Sigmoid colon (tissue), 7 donors: ENCODE data around the gene CCDC83. TPM values are rescaled to one million over a fixed set of nuclear protein-coding genes. Genes with fewer than 3 reads are reported as not detected.
"Not testable (repeated sequence)": the region's sequence is repeated elsewhere in the genome, so short reads cannot be mapped to it uniquely, and the experiment has no call there.

ENCODE experiments used
- DNase-seq: peaks from one replicate; pipeline ENCODE4 v3.0.0-alpha.2; 2019
- H3K27ac ChIP-seq, 4 donors: fragments of 200-600 bp; sonication (generic); one replicate each; pipeline ENCODE4 v1.5.1; 2016 to 2019; ENCODE audit warnings: mild to moderate bottlenecking in 1 of 4
- H3K27me3 ChIP-seq, 3 donors: fragments of 200-600 bp; sonication (generic); one replicate each; pipeline ENCODE4 v1.5.1; 2019; ENCODE audit warnings: mild to moderate bottlenecking in 1 of 3
- H3K36me3 ChIP-seq, 4 donors: fragments of 200-600 bp; sonication (generic); one replicate each; pipeline ENCODE4 v1.5.1; 2016 to 2019
- H3K4me1 ChIP-seq, 4 donors: fragments of 200-600 bp; sonication (generic); one replicate each; pipeline ENCODE4 v1.5.1; 2017 to 2019
- H3K4me3 ChIP-seq, 4 donors: fragments of 200-600 bp; sonication (generic); one replicate each; pipeline ENCODE4 v1.5.1; 2017 to 2019; ENCODE audit warnings: mild to moderate bottlenecking in 2 of 4, moderate library complexity in 1 of 4
- H3K9me3 ChIP-seq, 4 donors: fragments of 200-600 bp in 3 of 4; sonication (generic) in 3 of 4; one replicate each; pipeline versions ENCODE4 v1.5.1 to v1.6.1; 2013 to 2019
- EP300 ChIP-seq, 4 donors: sonication (generic); formaldehyde crosslinking; IDR thresholded peaks; one replicate each; pipeline ENCODE4 v1.6.1; 2017; ENCODE audit warnings: antibody characterized with exemption in 4 of 4
- POLR2A ChIP-seq, 2 donors: fragments of 450-650 bp; IDR thresholded peaks; one replicate each; pipeline ENCODE4 v1.6.1; 2016; ENCODE audit warnings: antibody characterized with exemption in 2 of 2, mild to moderate bottlenecking in 2 of 2, moderate library complexity in 2 of 2
- POLR2AphosphoS5 ChIP-seq, 4 donors: sonication (generic); formaldehyde crosslinking; IDR thresholded peaks; one replicate each; pipeline ENCODE4 v1.6.1; 2017; ENCODE audit warnings: antibody characterized with exemption in 4 of 4
- WGBS, 2 donors: extraction: QIAGEN DNeasy Blood & Tissue Kit; methylation state at CpG; one replicate each; pipeline ENCODE4 v1.1.7; 2013; 5-methylcytosine and 5-hydroxymethylcytosine counted together
- intact Hi-C: fragments of 100-400 bp; cut with DNase I; formaldehyde crosslinking; loops from one replicate; pipeline ENCODE4 v1.15.1; 2023
- polyA plus RNA-seq, 3 donors: library from polyadenylated mRNA; stranded (reverse); fragments of 200-250 nt; gene quantifications; one replicate each; pipeline ENCODE4 v1.2.3, GENCODE V29; 2013
- total RNA-seq, 4 donors: library from RNA; depleted of rRNA; stranded (reverse); fragments of >200 nt; gene quantifications; one replicate each; pipeline ENCODE4 v1.1.0, GENCODE V29; 2016
- TF ChIP-seq, protein P1 (sequence below), 4 experiments: fragments of 450-650 bp in 3 of 4; fragments of 200-600 bp in 1 of 4; IDR thresholded peaks; one replicate each; pipeline ENCODE4 v1.5.1; 2016 to 2019; ENCODE audit warnings: antibody characterized with exemption in 4 of 4, mild to moderate bottlenecking in 3 of 4, moderate library complexity in 2 of 4
- donor health status: healthy with polysubstance abuse.
- donor health status: Bipolar disorder and iron deficiency.
- donor health status: healthy.

The CCDC83 gene
- total and polyA plus RNA-seq, 7 donors = not detected

DNA sequence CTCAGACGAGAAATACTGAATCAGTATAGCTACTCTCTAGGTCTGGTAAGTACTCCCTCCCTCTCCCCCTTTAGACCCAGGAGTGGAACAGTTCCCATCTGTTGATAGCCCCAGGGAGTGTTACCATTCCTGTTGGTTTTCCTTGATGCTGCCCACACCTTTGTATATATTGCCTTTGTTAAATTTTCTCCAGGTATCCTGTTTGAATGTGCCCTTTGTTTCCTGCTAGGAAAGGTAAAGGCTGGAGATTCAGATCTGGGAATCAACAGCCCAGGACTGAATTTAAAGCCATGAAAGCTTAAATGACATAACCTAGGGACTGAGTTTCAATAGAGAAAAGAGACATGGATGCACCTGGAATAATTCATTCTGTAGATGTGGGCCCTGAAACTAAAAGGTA, 68.3 kb downstream of the CCDC83 start:
- Histone ChIP-seq H3K4me3 (no peak overlapping the region), H3K4me1 (no peaks in the 10 kb centered on the region), H3K9me3 (no peaks in the 10 kb centered on the region), H3K27me3 (no peaks in the 10 kb centered on the region), H3K27ac (no peak overlapping the region), H3K36me3 (no peaks in the 10 kb centered on the region)
- no peak for TF ChIP-seq POLR2A (IDR thresholded peaks at IDR 0.05)
- no peak for TF ChIP-seq EP300 (IDR thresholded peaks at IDR 0.05)
- no peak for TF ChIP-seq POLR2AphosphoS5 (IDR thresholded peaks at IDR 0.05)
- TF ChIP-seq, protein P1, sequence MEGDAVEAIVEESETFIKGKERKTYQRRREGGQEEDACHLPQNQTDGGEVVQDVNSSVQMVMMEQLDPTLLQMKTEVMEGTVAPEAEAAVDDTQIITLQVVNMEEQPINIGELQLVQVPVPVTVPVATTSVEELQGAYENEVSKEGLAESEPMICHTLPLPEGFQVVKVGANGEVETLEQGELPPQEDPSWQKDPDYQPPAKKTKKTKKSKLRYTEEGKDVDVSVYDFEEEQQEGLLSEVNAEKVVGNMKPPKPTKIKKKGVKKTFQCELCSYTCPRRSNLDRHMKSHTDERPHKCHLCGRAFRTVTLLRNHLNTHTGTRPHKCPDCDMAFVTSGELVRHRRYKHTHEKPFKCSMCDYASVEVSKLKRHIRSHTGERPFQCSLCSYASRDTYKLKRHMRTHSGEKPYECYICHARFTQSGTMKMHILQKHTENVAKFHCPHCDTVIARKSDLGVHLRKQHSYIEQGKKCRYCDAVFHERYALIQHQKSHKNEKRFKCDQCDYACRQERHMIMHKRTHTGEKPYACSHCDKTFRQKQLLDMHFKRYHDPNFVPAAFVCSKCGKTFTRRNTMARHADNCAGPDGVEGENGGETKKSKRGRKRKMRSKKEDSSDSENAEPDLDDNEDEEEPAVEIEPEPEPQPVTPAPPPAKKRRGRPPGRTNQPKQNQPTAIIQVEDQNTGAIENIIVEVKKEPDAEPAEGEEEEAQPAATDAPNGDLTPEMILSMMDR (IDR thresholded peaks at IDR 0.05) = no peak
- intact Hi-C loops = no loop called here
- WGBS, 2 donors = 16 to 78% methylated on average over 1 of the region's 1 CpG
- no peak for DNase-seq

DNA sequence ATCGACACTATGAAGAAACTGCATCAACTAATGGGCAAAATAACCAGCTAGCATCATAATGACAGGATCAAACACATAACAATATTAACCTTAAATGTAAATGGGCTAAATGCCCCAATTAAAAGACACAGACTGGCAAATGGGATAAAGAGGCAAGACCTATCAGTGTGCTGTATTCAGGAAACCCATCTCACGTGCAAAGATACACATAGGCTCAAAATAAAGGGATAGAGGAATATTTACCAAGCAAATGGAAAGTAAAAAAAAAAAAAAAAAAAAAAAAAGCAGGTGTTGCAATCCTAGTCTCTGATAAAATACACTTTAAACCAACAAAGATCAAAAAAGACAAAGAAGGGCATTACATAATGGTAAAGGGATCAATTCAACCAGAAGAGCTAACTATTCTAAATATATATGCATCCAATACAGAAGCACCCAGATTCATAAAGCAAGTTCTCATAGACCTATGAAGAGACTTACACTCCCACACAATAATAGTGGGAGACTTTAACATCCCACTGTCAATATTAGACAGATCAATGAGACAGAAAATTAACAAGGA, 71.6 kb downstream of the CCDC83 start:
- H3K36me3 ChIP-seq, DNase-seq, H3K4me3 ChIP-seq, H3K4me1 ChIP-seq, H3K27me3 ChIP-seq, intact Hi-C loops, H3K9me3 ChIP-seq, H3K27ac ChIP-seq: not testable (repeated sequence)
- 69 to 82% methylated on average over 2 of the region's 2 CpGs for WGBS, 2 donors

DNA sequence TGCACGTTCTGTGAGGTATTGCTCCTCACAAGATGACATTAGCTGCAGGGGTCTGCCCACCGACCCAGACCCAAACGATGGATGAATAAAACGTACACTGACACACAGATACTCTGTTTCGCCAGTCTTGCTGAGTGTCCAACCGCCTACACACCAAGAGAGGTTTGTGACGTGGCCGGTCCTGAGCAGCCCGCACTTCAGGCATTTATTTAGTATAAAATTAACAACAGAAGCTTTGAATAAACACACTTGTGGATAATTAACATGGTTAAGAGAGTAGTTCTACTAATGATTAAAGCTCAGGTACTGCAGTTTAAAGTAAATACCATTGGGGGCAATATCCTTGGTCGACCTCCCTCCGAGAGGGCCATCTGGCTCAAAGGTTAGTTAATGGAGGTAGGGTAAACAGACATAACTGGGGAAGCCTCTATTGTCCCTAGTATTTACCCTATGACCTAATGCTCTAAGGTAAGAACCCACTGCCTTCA, 75.7 kb downstream of the CCDC83 start:
- intact Hi-C loops = no loop called here
- TF ChIP-seq POLR2AphosphoS5 (IDR thresholded peaks at IDR 0.05) = no peak
- TF ChIP-seq EP300 (IDR thresholded peaks at IDR 0.05) = no peak
- TF ChIP-seq POLR2A (IDR thresholded peaks at IDR 0.05) = no peak
- TF ChIP-seq, protein P1 (IDR thresholded peaks at IDR 0.05) = no peak
- WGBS, 2 donors = 80 to 87% methylated on average over 11 of the region's 11 CpGs
- H3K4me3 ChIP-seq = no peak overlapping the region
- no peaks in the 10 kb centered on the region for H3K4me1 ChIP-seq
- no peak overlapping the region for H3K27ac ChIP-seq
- no peak for DNase-seq
- no peaks in the 10 kb centered on the region for H3K27me3 ChIP-seq
- no peaks in the 10 kb centered on the region for H3K9me3 ChIP-seq
- H3K36me3 ChIP-seq = no peaks in the 10 kb centered on the region

DNA sequence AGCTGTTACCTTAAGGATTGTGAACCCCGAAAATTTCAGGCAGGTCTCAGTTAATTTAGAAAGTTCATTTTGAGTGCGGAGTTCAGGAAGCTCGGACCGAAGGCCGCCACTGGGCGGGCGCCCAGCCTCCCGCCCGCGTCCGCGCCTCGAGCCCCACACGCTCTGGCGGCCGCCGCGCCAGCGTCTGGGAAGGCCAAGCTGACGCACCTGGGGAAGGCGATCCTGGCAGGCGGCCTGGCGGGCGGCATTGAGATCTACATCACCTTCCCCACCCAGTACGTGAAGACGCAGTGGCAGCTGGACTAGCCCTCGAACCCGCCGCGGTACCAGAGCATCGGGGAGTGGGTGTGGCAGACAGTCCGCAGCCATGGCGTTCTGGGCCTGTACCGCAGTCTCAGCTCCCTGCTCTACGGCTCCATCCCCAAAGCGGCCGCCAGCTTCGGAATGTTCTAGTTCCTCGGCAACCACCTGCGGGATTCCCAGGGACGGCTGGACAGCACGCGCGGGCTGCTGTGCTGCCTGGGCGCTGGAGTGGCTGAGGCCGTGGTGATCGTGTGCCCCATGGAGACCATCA, 79.5 kb downstream of the CCDC83 start:
- Histone ChIP-seq H3K4me1 (no peaks in the 10 kb centered on the region), H3K27ac (no peak overlapping the region), H3K36me3 (no peaks in the 10 kb centered on the region), H3K27me3 (no peaks in the 10 kb centered on the region), H3K4me3 (peak overlapping the region in 3 of 4 donors; percentile 11 to 29 (median 16)), H3K9me3 (no peaks in the 10 kb centered on the region)
- TF ChIP-seq POLR2A (IDR thresholded peaks at IDR 0.05) (no peak), POLR2AphosphoS5 (IDR thresholded peaks at IDR 0.05) (no peak), EP300 (IDR thresholded peaks at IDR 0.05) (no peak)
- TF ChIP-seq, protein P1 (IDR thresholded peaks at IDR 0.05) = no peak
- intact Hi-C loops = no loop called here
- no peak for DNase-seq
- WGBS, 2 donors = 73 to 91% methylated on average over 47 of the region's 47 CpGs

DNA sequence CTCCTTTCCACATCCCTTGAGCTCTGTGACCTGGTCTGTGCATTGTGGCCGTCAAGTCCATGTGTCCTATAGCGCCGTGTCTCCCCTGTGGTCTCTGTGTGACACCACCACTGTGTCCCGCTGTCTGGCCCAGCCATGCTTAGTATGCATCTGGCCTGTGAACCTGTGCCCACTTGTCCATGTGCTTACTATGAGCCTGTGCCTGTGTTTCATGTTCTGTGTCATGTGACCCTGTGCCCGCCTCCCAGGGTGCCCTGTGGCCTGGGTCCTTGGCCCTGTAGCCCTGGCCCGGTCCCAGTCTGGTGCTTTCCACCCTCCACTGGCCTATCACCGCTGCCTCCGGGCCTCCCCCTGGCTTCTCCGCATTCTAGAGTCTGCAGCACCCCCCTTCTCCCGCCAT, 80.6 kb downstream of the CCDC83 start:
- no peak overlapping the region for H3K27ac ChIP-seq
- no peaks in the 10 kb centered on the region for H3K36me3 ChIP-seq
- no peak overlapping the region for H3K4me3 ChIP-seq
- H3K9me3 ChIP-seq = no peaks in the 10 kb centered on the region
- no peaks in the 10 kb centered on the region for H3K27me3 ChIP-seq
- WGBS, 2 donors = 92 to 97% methylated on average over 10 of the region's 10 CpGs
- TF ChIP-seq POLR2AphosphoS5 (IDR thresholded peaks at IDR 0.05) = no peak
- no peak for TF ChIP-seq EP300 (IDR thresholded peaks at IDR 0.05)
- TF ChIP-seq, protein P1 (IDR thresholded peaks at IDR 0.05) = no peak
- TF ChIP-seq POLR2A (IDR thresholded peaks at IDR 0.05) = no peak
- no peaks in the 10 kb centered on the region for H3K4me1 ChIP-seq
- intact Hi-C loops = no loop called here
- no peak for DNase-seq
